DND-41 (cell line): ENCODE measurements around the gene NEDD4.

ENCODE experiments used
- ATAC-seq: fragments of 200-7000 bp; cut with Tn5 transposase; 3 replicates; pipeline ENCODE4 v1.9.1; 2021; ENCODE audit warnings: low read depth; ENCODE audit not compliant: insufficient read depth
- DNase-seq: peaks from one replicate; pipeline ENCODE4 v3.0.0-alpha.2; 2020
- H2AFZ ChIP-seq: 2 replicates; pipeline ENCODE4 v1.6.0; 2012; ENCODE audit warnings: low read depth, low read length
- H3K27ac ChIP-seq: 2 replicates; pipeline ENCODE4 v1.5.1; 2012; ENCODE audit warnings: low read length, inconsistent platforms
- H3K27me3 ChIP-seq: fragments of 200-600 bp; sonication (generic); 2 replicates; pipeline ENCODE4 v1.6.0; 2012; ENCODE audit warnings: low read length, mild to moderate bottlenecking, inconsistent platforms; ENCODE audit not compliant: insufficient read depth, poor library complexity
- H3K36me3 ChIP-seq: 2 replicates; pipeline ENCODE4 v1.5.1; 2012; ENCODE audit warnings: low read length, inconsistent platforms; ENCODE audit not compliant: insufficient read depth
- H3K4me1 ChIP-seq: 2 replicates; pipeline ENCODE4 v1.5.1; 2012; ENCODE audit warnings: mild to moderate bottlenecking, low read length; ENCODE audit not compliant: insufficient read depth
- H3K4me2 ChIP-seq: 2 replicates; pipeline ENCODE4 v1.6.0; 2012; ENCODE audit warnings: mild to moderate bottlenecking, moderate library complexity, low read length, inconsistent platforms; ENCODE audit not compliant: insufficient read depth
- H3K4me3 ChIP-seq, 2 experiments: fragments of 200-600 bp in 1 of 2; shearing (Covaris generic) in 1 of 2; 2 replicates each; pipeline ENCODE4 v1.5.1; 2012 to 2016; ENCODE audit warnings: inconsistent platforms in 2 of 2, low read length in 2 of 2, mild to moderate bottlenecking in 2 of 2, low read depth in 1 of 2, moderate library complexity in 1 of 2
- H3K79me2 ChIP-seq: 2 replicates; pipeline ENCODE4 v1.6.0; 2012; ENCODE audit warnings: low read length, inconsistent platforms; ENCODE audit not compliant: insufficient read depth
- H3K9ac ChIP-seq: 2 replicates; pipeline ENCODE4 v1.6.0; 2012; ENCODE audit warnings: low read depth, mild to moderate bottlenecking, inconsistent platforms, low read length, moderate library complexity
- H3K9me3 ChIP-seq: 2 replicates; pipeline ENCODE4 v1.5.1; 2012; ENCODE audit warnings: low read length, moderate library complexity, mild to moderate bottlenecking, inconsistent platforms; ENCODE audit not compliant: insufficient read depth, severe bottlenecking
- H4K20me1 ChIP-seq: 2 replicates; pipeline ENCODE4 v1.6.0; 2012; ENCODE audit warnings: low read length; ENCODE audit not compliant: insufficient read depth
- EZH2 ChIP-seq: IDR thresholded peaks from 3 replicates; pipeline ENCODE4 v1.6.1; 2012; ENCODE audit warnings: borderline replicate concordance, low read depth, mild to moderate bottlenecking, moderate library complexity, low read length, inconsistent platforms; ENCODE audit not compliant: severe bottlenecking
- TF ChIP-seq, protein P1 (sequence below): IDR thresholded peaks from 2 replicates; pipeline ENCODE4 v1.5.1; 2012; ENCODE audit warnings: borderline replicate concordance, low read length, moderate library complexity, mild to moderate bottlenecking; ENCODE audit not compliant: poor library complexity, severe bottlenecking; ENCODE audit errors: extremely low read depth

NEDD4 gene

GRCh38 chr15:55802600-55803376 is 190.6 kb downstream of the NEDD4 start:
- H4K20me1 ChIP-seq = no peaks in the 10 kb centered on the region
- H2AFZ ChIP-seq = no peak overlapping the region
- no peak overlapping the region for H3K27ac ChIP-seq
- no peaks in the 10 kb centered on the region for H3K36me3 ChIP-seq
- no peaks in the 10 kb centered on the region for H3K79me2 ChIP-seq
- TF ChIP-seq EZH2 = no peak
- TF ChIP-seq, protein P1, sequence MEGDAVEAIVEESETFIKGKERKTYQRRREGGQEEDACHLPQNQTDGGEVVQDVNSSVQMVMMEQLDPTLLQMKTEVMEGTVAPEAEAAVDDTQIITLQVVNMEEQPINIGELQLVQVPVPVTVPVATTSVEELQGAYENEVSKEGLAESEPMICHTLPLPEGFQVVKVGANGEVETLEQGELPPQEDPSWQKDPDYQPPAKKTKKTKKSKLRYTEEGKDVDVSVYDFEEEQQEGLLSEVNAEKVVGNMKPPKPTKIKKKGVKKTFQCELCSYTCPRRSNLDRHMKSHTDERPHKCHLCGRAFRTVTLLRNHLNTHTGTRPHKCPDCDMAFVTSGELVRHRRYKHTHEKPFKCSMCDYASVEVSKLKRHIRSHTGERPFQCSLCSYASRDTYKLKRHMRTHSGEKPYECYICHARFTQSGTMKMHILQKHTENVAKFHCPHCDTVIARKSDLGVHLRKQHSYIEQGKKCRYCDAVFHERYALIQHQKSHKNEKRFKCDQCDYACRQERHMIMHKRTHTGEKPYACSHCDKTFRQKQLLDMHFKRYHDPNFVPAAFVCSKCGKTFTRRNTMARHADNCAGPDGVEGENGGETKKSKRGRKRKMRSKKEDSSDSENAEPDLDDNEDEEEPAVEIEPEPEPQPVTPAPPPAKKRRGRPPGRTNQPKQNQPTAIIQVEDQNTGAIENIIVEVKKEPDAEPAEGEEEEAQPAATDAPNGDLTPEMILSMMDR = no peak
- H3K4me3 ChIP-seq = no peak overlapping the region
- H3K9ac ChIP-seq = no peak overlapping the region
- no peaks in the 10 kb centered on the region for H3K4me1 ChIP-seq
- DNase-seq = no peak
- H3K4me2 ChIP-seq = no peak overlapping the region
- ATAC-seq = no peak
- H3K27me3 ChIP-seq = peaks cover 5% of the 10 kb centered on the region
- no peaks in the 10 kb centered on the region for H3K9me3 ChIP-seq

GRCh38 chr15:55800216-55800615 is 193.2 kb downstream of the NEDD4 start:
- Histone ChIP-seq H3K4me3 (no peak overlapping the region), H3K36me3 (no peaks in the 10 kb centered on the region), H3K9ac (no peak overlapping the region), H3K4me1 (no peaks in the 10 kb centered on the region), H3K79me2 (no peaks in the 10 kb centered on the region), H3K27ac (no peak overlapping the region), H3K27me3 (peaks cover 5% of the 10 kb centered on the region), H3K4me2 (no peak overlapping the region), H2AFZ (peak overlapping the region; percentile 62), H3K9me3 (no peaks in the 10 kb centered on the region), H4K20me1 (no peaks in the 10 kb centered on the region)
- TF ChIP-seq, protein P1 = no peak
- no peak for TF ChIP-seq EZH2
- DNase-seq (no peak), ATAC-seq (no peak)

GRCh38 chr15:55799291-55800212 is 193.9 kb downstream of the NEDD4 start:
- H3K4me1 ChIP-seq = no peaks in the 10 kb centered on the region
- no peak overlapping the region for H3K4me2 ChIP-seq
- ATAC-seq = no peak
- peak; percentile 33 for DNase-seq
- peak overlapping the region; percentile 62; the same call in 1 of the 2 replicates for H2AFZ ChIP-seq
- no peak overlapping the region for H3K27ac ChIP-seq
- H3K27me3 ChIP-seq = peaks cover 5% of the 10 kb centered on the region
- no peak overlapping the region for H3K9ac ChIP-seq
- H3K9me3 ChIP-seq = no peaks in the 10 kb centered on the region
- H3K79me2 ChIP-seq = no peaks in the 10 kb centered on the region
- H4K20me1 ChIP-seq = no peaks in the 10 kb centered on the region
- no peaks in the 10 kb centered on the region for H3K36me3 ChIP-seq
- TF ChIP-seq, protein P1 = peak; percentile 55
- TF ChIP-seq EZH2 = no peak
- no peak overlapping the region for H3K4me3 ChIP-seq
